PC-3 (cell line): ENCODE results near the gene SF3A2. TPM values are rescaled to one million over a fixed set of nuclear protein-coding genes. Genes with fewer than 3 reads are reported as not detected.

Experiments used
- ATAC-seq: fragments of 200-7000 bp; cut with Tn5 transposase; 2 replicates; pipeline ENCODE4 v1.9.1; 2020; ENCODE audit warnings: mild to moderate bottlenecking, moderate library complexity
- BruUV-seq: library from RNA; stranded (reverse); fragments of 400-500 nt; replicated peaks from 2 replicates; lab custom pipeline; 2021; lab: Mats Ljungman, UMichigan
- CTCF ChIA-PET: fragments of 300-600 bp; sonication (Branson Sonifier 250); formaldehyde crosslinking; loops from one replicate; lab custom pipeline; 2022; ENCODE audit warnings: antibody characterized with exemption; lab: Charles Lee
- POLR2A ChIA-PET: fragments of 300-600 bp; sonication (Branson Sonifier 250); formaldehyde crosslinking; loops from one replicate; lab custom pipeline; 2022; ENCODE audit warnings: antibody characterized with exemption; ENCODE audit not compliant: unreplicated experiment; lab: Charles Lee
- DNase-seq: peaks from one replicate; pipeline ENCODE4 v3.0.0-alpha.2; 2015
- H2AFZ ChIP-seq: fragments of 300-600 bp; sonication (generic); 2 replicates; pipeline ENCODE4 v1.6.0; 2016; ENCODE audit warnings: antibody characterized with exemption, low read length
- H3F3A ChIP-seq: fragments of 300-600 bp; sonication (generic); one replicate; pipeline ENCODE4 v1.6.0; 2017; ENCODE audit warnings: antibody characterized with exemption, low read length, control low read depth, mild to moderate bottlenecking; ENCODE audit not compliant: unreplicated experiment
- H3K27ac ChIP-seq: fragments of 300-600 bp; sonication (generic); 2 replicates; pipeline ENCODE4 v1.5.1; 2016; ENCODE audit warnings: mild to moderate bottlenecking, low read length
- H3K27me3 ChIP-seq: fragments of 300-600 bp; sonication (generic); 2 replicates; pipeline ENCODE4 v1.6.1; 2016; ENCODE audit warnings: low read length, mixed read lengths
- H3K36me3 ChIP-seq: fragments of 300-600 bp; sonication (generic); 2 replicates; pipeline ENCODE4 v1.6.1; 2016; ENCODE audit warnings: low read depth, mixed run types, low read length, mixed read lengths
- H3K4me1 ChIP-seq: fragments of 300-600 bp; sonication (generic); 2 replicates; pipeline ENCODE4 v1.5.1; 2016; ENCODE audit warnings: low read length; ENCODE audit not compliant: insufficient read depth
- H3K4me2 ChIP-seq: fragments of 300-600 bp; sonication (generic); 2 replicates; pipeline ENCODE4 v1.6.0; 2016; ENCODE audit warnings: low read length
- H3K4me3 ChIP-seq: fragments of 300-600 bp; sonication (generic); 2 replicates; pipeline ENCODE4 v1.5.1; 2016; ENCODE audit warnings: mild to moderate bottlenecking, low read length, mixed read lengths
- H3K79me2 ChIP-seq: fragments of 300-600 bp; sonication (generic); 2 replicates; pipeline ENCODE4 v1.6.1; 2017; ENCODE audit warnings: low read length, mixed read lengths
- H3K9ac ChIP-seq: fragments of 300-600 bp; sonication (generic); 2 replicates; pipeline ENCODE4 v1.6.0; 2016; ENCODE audit warnings: mild to moderate bottlenecking, low read length
- H3K9me2 ChIP-seq: fragments of 300-600 bp; sonication (generic); replicated peaks from 2 replicates; pipeline ENCODE4 v1.6.1; 2016; ENCODE audit warnings: mixed run types, low read length, mixed read lengths
- H3K9me3 ChIP-seq: fragments of 300-600 bp; sonication (generic); 2 replicates; pipeline ENCODE4 v1.6.1; 2016; ENCODE audit warnings: low read length, mixed read lengths
- H4K20me1 ChIP-seq: fragments of 300-600 bp; sonication (generic); 2 replicates; pipeline ENCODE4 v1.6.1; 2016; ENCODE audit warnings: low read length, mixed read lengths
- EZH2 ChIP-seq: fragments of 300-600 bp; sonication (generic); IDR thresholded peaks from one replicate; pipeline ENCODE4 v1.6.1; 2017; ENCODE audit warnings: antibody characterized with exemption, mild to moderate bottlenecking, low read length; ENCODE audit not compliant: unreplicated experiment
- EZH2phosphoT487 ChIP-seq: fragments of 300-600 bp; sonication (generic); IDR thresholded peaks from 2 replicates; pipeline ENCODE4 v1.6.1; 2018; ENCODE audit warnings: mild to moderate bottlenecking, antibody characterized with exemption, low read length, borderline replicate concordance
- intact Hi-C: fragments of 100-400 bp; cut with micrococcal nuclease; formaldehyde crosslinking; loops from 2 replicates; pipeline ENCODE4 v1.9.0; 2023
- total RNA-seq: library from RNA; depleted of rRNA; stranded (reverse); fragments of >200 nt; gene quantifications from 2 replicates; pipeline ENCODE4 v1.2.3, GENCODE V29; 2014
- TF ChIP-seq, protein P1 (sequence below): fragments of 300-600 bp; sonication (generic); conservative IDR thresholded peaks from 2 replicates; pipeline ENCODE4 v1.5.1; 2017; ENCODE audit warnings: antibody characterized with exemption, low read depth, mild to moderate bottlenecking, low read length

SF3A2 gene
- total RNA-seq, 1 experiment from 2014 or later: 55.5 TPM

GRCh38 chr19:2234996-2235380 is 1.6 kb upstream of the SF3A2 start:
- TF ChIP-seq EZH2 (no peak), EZH2phosphoT487 (no peak)
- TF ChIP-seq, protein P1, sequence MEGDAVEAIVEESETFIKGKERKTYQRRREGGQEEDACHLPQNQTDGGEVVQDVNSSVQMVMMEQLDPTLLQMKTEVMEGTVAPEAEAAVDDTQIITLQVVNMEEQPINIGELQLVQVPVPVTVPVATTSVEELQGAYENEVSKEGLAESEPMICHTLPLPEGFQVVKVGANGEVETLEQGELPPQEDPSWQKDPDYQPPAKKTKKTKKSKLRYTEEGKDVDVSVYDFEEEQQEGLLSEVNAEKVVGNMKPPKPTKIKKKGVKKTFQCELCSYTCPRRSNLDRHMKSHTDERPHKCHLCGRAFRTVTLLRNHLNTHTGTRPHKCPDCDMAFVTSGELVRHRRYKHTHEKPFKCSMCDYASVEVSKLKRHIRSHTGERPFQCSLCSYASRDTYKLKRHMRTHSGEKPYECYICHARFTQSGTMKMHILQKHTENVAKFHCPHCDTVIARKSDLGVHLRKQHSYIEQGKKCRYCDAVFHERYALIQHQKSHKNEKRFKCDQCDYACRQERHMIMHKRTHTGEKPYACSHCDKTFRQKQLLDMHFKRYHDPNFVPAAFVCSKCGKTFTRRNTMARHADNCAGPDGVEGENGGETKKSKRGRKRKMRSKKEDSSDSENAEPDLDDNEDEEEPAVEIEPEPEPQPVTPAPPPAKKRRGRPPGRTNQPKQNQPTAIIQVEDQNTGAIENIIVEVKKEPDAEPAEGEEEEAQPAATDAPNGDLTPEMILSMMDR: no peak
- TSS peak; percentile 35 for BruUV-seq
- ChIA-PET CTCF (interaction anchor here (1.1 kb wide), 1 partner anchor 79 kb away, joined by 3 read pairs; no protein-coding TSS in a partner anchor), POLR2A (no interaction called here)
- Histone ChIP-seq H3F3A (no peaks in the 10 kb centered on the region), H3K4me2 (peak overlapping the region; percentile 100), H2AFZ (no peak overlapping the region), H3K36me3 (0 out of 2 replicates have a peak, but pooled peaks cover 5% of the 10 kb centered on the region), H3K79me2 (peaks cover 66% of the 10 kb centered on the region), H3K4me3 (peak overlapping the region; percentile 98), H3K27ac (peak overlapping the region; percentile 89), H3K9me2 (no peaks in the 10 kb centered on the region), H3K27me3 (no peaks in the 10 kb centered on the region), H3K9me3 (no peaks in the 10 kb centered on the region), H3K9ac (peak overlapping the region; percentile 99), H3K4me1 (peaks cover 19% of the 10 kb centered on the region), H4K20me1 (peaks cover 26% of the 10 kb centered on the region)
- intact Hi-C loops: loop anchor here (5.0 to 10.0 kb wide), 2 partner anchors 68 to 80 kb away; no protein-coding TSS in a partner anchor
- DNase-seq: peak; percentile 20
- no peak for ATAC-seq

DNA sequence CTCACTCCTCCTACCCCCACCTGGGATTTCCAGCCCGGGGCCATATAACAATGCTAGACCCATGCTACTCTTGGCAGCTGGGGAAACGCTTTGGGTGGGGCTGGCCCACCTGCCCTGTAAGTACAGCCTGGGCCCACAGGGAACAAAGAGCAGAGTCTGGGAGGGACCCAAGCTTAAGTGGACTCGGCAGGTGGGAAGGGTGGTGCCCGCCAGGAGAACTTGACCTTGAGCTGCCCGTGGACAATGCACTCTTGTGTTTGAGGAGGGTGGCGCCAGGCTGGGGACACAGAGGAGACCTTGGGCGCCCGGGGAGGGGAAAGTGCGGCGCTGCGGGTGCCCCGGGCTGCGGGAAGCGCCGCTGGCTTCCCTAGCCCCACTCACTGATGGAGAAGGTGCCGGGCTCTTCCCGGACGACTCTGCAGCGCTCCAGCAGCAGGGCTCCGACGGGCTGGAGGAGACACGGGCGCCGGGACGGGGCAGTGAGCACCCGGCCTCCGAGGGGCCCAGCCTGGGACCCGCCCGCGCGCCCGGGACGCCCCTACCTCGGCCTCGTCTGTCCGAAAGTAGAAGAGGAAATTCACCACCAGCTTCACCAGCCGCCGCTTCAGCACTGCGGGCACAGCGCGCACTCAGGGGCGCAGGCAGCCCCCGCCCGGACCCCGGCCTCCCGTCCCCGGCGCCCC is 1.1 kb upstream of the SF3A2 start:
- Histone ChIP-seq H3K9me2 (no peaks in the 10 kb centered on the region), H3K79me2 (peaks cover 71% of the 10 kb centered on the region), H3K9ac (peak overlapping the region; percentile 99), H4K20me1 (peaks cover 32% of the 10 kb centered on the region), H3K4me2 (peak overlapping the region; percentile 100), H3K4me3 (peak overlapping the region; percentile 98), H3K36me3 (0 out of 2 replicates have a peak, but pooled peaks cover 5% of the 10 kb centered on the region), H3K27ac (peak overlapping the region; percentile 89), H3K27me3 (no peaks in the 10 kb centered on the region), H3K9me3 (no peaks in the 10 kb centered on the region), H3K4me1 (peaks cover 24% of the 10 kb centered on the region), H2AFZ (peak overlapping the region; percentile 85; the same call in 1 of the 2 replicates), H3F3A (no peaks in the 10 kb centered on the region)
- POLR2A ChIA-PET: interaction anchor here (0.7 kb wide), 1 partner anchor 85 kb away, joined by 3 read pairs; no protein-coding TSS in a partner anchor
- ATAC-seq: peak; percentile 6; the same call in 1 of the 2 replicates
- no TSS peak for BruUV-seq
- CTCF ChIA-PET: interaction anchor here (0.6 to 1.1 kb wide), 3 partner anchors 68 to 914 kb away, joined by 3 read pairs; no protein-coding TSS in a partner anchor
- TF ChIP-seq EZH2phosphoT487 (no peak), EZH2 (no peak)
- TF ChIP-seq, protein P1: no peak
- no peak for DNase-seq
- intact Hi-C loops: loop anchor here (1.0 to 10.0 kb wide), 3 partner anchors 38 to 79 kb away; no protein-coding TSS in a partner anchor
